Colonic mucosa (tissue), 4 donors: Measurements from ENCODE around the gene SKIDA1. TPM values are rescaled to one million over a fixed set of nuclear protein-coding genes. Genes with fewer than 3 reads are reported as not detected.

Experiments
- DNase-seq: peaks from one replicate; pipeline ENCODE4 v3.0.0-alpha.2; 2020
- H3K27ac ChIP-seq: fragments of 200-600 bp; one replicate; pipeline ENCODE4 v1.8.0; 2021
- H3K27me3 ChIP-seq: fragments of 200-600 bp; one replicate; pipeline ENCODE4 v1.8.0; 2021
- H3K36me3 ChIP-seq: fragments of 200-600 bp; one replicate; pipeline ENCODE4 v1.8.0; 2021
- H3K4me1 ChIP-seq: fragments of 200-600 bp; one replicate; pipeline ENCODE4 v1.8.0; 2021; ENCODE audit warnings: mild to moderate bottlenecking
- H3K4me3 ChIP-seq: fragments of 200-600 bp; one replicate; pipeline ENCODE4 v1.8.0; 2021
- H3K9ac ChIP-seq, 2 donors: one replicate each; pipeline ENCODE4 v1.7.0; 2013; ENCODE audit warnings: control low read depth in 2 of 2, low read depth in 2 of 2, low read length in 2 of 2
- H3K9me3 ChIP-seq: fragments of 200-600 bp; one replicate; pipeline ENCODE4 v1.8.0; 2021
- intact Hi-C: fragments of 100-400 bp; cut with DNase I; formaldehyde crosslinking; loops from one replicate; pipeline ENCODE4 v1.14.1; 2022
- total RNA-seq, 2 donors: library from RNA; stranded (reverse); fragmentation: NEBNext Ultra II Directional in 1 of 2; extraction: Animal tissue kit (Norgen Biotek cat#: 25700) in 1 of 2; gene quantifications; one replicate each; pipeline ENCODE4 v1.2.1, GENCODE V29; 2021
- TF ChIP-seq, protein P1 (sequence below): fragments of 200-600 bp; IDR thresholded peaks from one replicate; pipeline ENCODE4 v1.8.0; 2022; ENCODE audit warnings: antibody characterized with exemption, mild to moderate bottlenecking
- donor health status: healthy.
- donor health status: DM: no; HTN: no; CAD: no.
- donor health status: DM: no; HTN: no; CAD: no.

The SKIDA1 gene
- total RNA-seq, 2 donors from 2014 or later, result 0.10 to 0.45 TPM

DNA sequence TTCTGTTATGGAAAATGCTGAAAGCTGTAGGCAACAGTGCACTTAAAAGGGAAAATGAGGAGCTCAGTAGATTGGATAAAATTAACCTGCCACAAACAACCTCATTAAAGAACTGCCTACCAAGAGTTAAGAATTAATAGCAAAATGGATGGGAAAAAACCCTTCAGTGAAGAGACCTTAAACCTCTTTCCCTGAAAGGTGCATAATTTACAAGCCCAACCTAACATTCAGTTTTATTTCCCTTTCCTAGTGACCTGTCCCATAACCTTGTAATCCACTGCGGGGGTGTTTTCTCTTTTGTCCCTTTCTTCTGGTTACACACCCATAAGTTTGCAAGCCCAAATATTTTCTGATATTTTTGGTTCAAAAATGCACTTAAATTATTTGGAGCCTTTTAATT lies 21.9 kb downstream of the SKIDA1 start:
- intact Hi-C loops, result no loop called here
- no peaks in the 10 kb centered on the region for H3K36me3 ChIP-seq
- H3K27me3 ChIP-seq, result peaks cover 24% of the 10 kb centered on the region
- no peaks in the 10 kb centered on the region for H3K9me3 ChIP-seq
- H3K9ac ChIP-seq, result no peak overlapping the region
- no peak for DNase-seq
- TF ChIP-seq, protein P1, sequence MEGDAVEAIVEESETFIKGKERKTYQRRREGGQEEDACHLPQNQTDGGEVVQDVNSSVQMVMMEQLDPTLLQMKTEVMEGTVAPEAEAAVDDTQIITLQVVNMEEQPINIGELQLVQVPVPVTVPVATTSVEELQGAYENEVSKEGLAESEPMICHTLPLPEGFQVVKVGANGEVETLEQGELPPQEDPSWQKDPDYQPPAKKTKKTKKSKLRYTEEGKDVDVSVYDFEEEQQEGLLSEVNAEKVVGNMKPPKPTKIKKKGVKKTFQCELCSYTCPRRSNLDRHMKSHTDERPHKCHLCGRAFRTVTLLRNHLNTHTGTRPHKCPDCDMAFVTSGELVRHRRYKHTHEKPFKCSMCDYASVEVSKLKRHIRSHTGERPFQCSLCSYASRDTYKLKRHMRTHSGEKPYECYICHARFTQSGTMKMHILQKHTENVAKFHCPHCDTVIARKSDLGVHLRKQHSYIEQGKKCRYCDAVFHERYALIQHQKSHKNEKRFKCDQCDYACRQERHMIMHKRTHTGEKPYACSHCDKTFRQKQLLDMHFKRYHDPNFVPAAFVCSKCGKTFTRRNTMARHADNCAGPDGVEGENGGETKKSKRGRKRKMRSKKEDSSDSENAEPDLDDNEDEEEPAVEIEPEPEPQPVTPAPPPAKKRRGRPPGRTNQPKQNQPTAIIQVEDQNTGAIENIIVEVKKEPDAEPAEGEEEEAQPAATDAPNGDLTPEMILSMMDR, result no peak
- H3K27ac ChIP-seq, result no peak overlapping the region
- H3K4me1 ChIP-seq, result no peaks in the 10 kb centered on the region
- H3K4me3 ChIP-seq, result no peak overlapping the region

DNA sequence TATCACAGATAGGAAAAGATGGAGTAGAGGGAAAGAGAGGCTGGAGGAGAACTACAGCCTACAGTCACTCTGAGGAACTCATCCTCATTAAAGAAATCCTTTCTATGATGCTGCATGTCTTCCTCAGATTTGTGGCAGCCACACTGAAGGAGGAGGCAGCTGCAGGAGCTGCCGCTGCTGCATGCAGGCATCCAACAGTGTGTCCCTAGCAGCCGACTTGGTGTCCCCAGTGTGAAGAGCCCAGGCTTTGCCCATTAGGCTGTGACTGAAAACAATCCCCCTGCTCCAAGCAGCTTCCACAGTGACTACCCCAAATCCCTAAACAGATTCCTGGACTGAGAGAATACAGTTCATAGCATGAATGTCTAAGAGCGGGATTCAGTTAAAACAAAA lies 23.1 kb downstream of the SKIDA1 start:
- no peak overlapping the region for H3K9ac ChIP-seq
- intact Hi-C loops, result no loop called here
- H3K9me3 ChIP-seq, result no peaks in the 10 kb centered on the region
- no peaks in the 10 kb centered on the region for H3K4me1 ChIP-seq
- no peak overlapping the region for H3K4me3 ChIP-seq
- TF ChIP-seq, protein P1, result no peak
- no peaks in the 10 kb centered on the region for H3K36me3 ChIP-seq
- H3K27ac ChIP-seq, result no peak overlapping the region
- DNase-seq, result no peak
- H3K27me3 ChIP-seq, result peaks cover 32% of the 10 kb centered on the region

DNA sequence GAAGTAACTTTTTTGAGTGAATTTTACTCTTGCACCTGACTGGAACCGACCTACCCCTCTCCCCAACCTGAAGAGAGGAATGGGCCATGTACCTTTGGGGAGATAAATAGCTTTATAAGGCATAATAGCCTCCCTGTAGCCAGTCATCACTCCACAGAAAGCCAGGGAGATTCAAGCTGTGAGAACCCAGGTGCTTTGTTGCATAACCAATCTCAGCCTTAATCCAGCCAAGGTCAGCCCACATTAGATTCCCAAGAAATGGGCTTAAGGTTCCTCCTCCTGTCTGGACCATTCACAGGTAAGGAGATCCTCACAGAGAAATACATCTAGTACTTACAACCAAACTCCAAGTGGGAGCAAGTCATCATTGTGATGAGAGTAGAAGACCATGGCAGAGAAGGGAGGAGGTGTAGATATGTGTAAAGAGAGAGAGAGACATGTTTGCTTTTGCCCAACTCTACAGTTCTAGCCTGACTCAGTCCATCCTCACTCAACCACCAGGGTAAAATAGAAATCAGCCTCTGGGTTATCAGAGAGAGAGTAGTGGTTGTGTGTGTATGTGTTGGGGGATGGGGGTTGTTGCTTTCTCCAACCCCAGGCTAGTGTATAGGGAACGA lies 23.6 kb downstream of the SKIDA1 start:
- TF ChIP-seq, protein P1, result no peak
- Histone ChIP-seq H3K4me1 (no peaks in the 10 kb centered on the region), H3K9ac (no peak overlapping the region), H3K27ac (no peak overlapping the region), H3K9me3 (no peaks in the 10 kb centered on the region), H3K27me3 (peaks cover 32% of the 10 kb centered on the region), H3K4me3 (no peak overlapping the region), H3K36me3 (no peaks in the 10 kb centered on the region)
- intact Hi-C loops, result no loop called here
- DNase-seq, result no peak

DNA sequence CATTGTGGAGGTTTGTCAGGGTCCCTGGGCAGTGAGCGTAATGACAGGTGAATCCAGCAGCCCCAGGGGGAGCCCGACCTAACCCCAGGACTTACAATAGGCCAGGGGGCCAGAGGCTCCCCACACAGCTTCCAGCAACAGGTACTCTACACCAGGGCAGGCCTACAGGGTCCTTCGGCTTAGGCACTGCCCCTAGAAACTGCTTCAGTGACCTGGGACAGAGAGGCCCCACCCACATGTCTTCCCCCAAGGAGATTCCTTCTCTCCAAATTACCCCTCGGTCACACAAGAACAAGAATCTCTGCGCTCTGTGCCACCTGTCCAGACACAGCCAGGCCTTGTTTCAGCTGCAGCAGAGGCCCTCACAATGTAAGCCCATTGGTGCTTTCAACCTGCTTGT lies 24.4 kb downstream of the SKIDA1 start:
- H3K9ac ChIP-seq, result no peak overlapping the region
- no peak overlapping the region for H3K4me3 ChIP-seq
- intact Hi-C loops, result no loop called here
- H3K36me3 ChIP-seq, result no peaks in the 10 kb centered on the region
- no peaks in the 10 kb centered on the region for H3K9me3 ChIP-seq
- no peak for DNase-seq
- no peaks in the 10 kb centered on the region for H3K4me1 ChIP-seq
- no peak overlapping the region for H3K27ac ChIP-seq
- peaks cover 32% of the 10 kb centered on the region for H3K27me3 ChIP-seq
- TF ChIP-seq, protein P1, result no peak

DNA sequence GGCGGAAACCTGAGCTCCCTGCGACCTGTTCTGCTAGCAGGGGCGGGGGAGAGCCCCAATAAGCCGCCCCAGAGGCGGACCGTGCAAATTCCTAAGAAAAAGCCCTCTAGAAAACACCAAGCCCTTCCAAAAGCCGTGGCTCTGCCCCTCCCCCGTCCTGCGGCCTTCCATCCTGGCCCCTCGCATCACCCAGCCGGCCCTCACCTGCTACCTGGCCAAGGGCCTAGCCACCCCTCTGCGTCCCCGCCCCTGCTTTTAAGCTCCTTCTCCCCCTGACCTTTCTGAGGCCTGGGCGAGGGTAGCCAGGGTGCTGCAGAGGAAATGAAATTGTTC lies 24.9 kb downstream of the SKIDA1 start:
- Histone ChIP-seq H3K27ac (no peak overlapping the region), H3K9me3 (no peaks in the 10 kb centered on the region), H3K9ac (no peak overlapping the region), H3K27me3 (peaks cover 32% of the 10 kb centered on the region), H3K4me1 (no peaks in the 10 kb centered on the region), H3K36me3 (no peaks in the 10 kb centered on the region), H3K4me3 (no peak overlapping the region)
- intact Hi-C loops, result no loop called here
- DNase-seq, result no peak
- TF ChIP-seq, protein P1, result no peak
